HepG2 (cell line): ENCODE measurements around the gene ZNF783. TPM values are rescaled to one million over a fixed set of nuclear protein-coding genes. Genes with fewer than 3 reads are reported as not detected.

Experiments used
- ATAC-seq: fragments of 200-7000 bp; cut with Tn5 transposase; 3 replicates; pipeline ENCODE4 v1.9.1; 2020; ENCODE audit warnings: mild to moderate bottlenecking, moderate library complexity
- BruUV-seq: library from RNA; stranded (reverse); fragments of 400-500 nt; replicated peaks from 2 replicates; lab custom pipeline; 2021; lab: Mats Ljungman, UMichigan
- CTCF ChIA-PET: fragments of 300-600 bp; formaldehyde crosslinking; extraction: SDS; loops from one replicate; lab custom pipeline; 2021; ENCODE audit warnings: low total read pairs, inconsistent platforms, low intra/inter-chr PET ratio; lab: Yijun Ruan, JAX
- POLR2A ChIA-PET: fragments of 350-600 bp; sonication (Branson Sonifier 250); formaldehyde crosslinking; loops from one replicate; lab custom pipeline; 2020; ENCODE audit warnings: antibody characterized with exemption, inconsistent platforms; lab: Yijun Ruan, JAX
- DNase-seq: peaks from one replicate; pipeline ENCODE4 v3.0.0-alpha.2; 2015; ENCODE audit warnings: low spot score
- FAIRE-seq: peaks from 3 replicates; lab custom pipeline; 2011; peaks lifted over from hg19 to GRCh38; lab: Jason Lieb, UNC
- H2AFZ ChIP-seq: one replicate; pipeline ENCODE4 v1.6.1; 2011; ENCODE audit warnings: low read length, inconsistent platforms
- H3K27ac ChIP-seq: fragments of 300-600 bp; 3 replicates; pipeline ENCODE4 v1.8.0; 2011; ENCODE audit warnings: mixed run types, mild to moderate bottlenecking, mixed read lengths, low read length, inconsistent platforms; ENCODE audit not compliant: insufficient read depth; ENCODE audit errors: extremely low read length
- H3K27me3 ChIP-seq, 2 experiments: fragments of 200-600 bp in 1 of 2; 2 replicates in 1 of 2; 3 replicates in 1 of 2; pipeline versions ENCODE4 v1.6.0 to v1.8.0; 2011; ENCODE audit warnings: low read length in 2 of 2, mild to moderate bottlenecking in 2 of 2, moderate library complexity in 2 of 2, inconsistent platforms in 1 of 2; ENCODE audit not compliant: insufficient read depth in 2 of 2, control insufficient read depth in 1 of 2
- H3K36me3 ChIP-seq, 2 experiments: fragments of 200-600 bp in 1 of 2; replicated peaks in 1 of 2; 2 replicates in 1 of 2; 3 replicates in 1 of 2; pipeline versions ENCODE4 v1.5.1 to v1.8.0; 2011; ENCODE audit warnings: low read length in 2 of 2, inconsistent platforms in 1 of 2; ENCODE audit not compliant: insufficient read depth in 2 of 2, control insufficient read depth in 1 of 2
- H3K4me1 ChIP-seq: 2 replicates; pipeline ENCODE4 v1.5.1; 2012; ENCODE audit warnings: low read length, inconsistent platforms; ENCODE audit not compliant: insufficient read depth
- H3K4me2 ChIP-seq: 2 replicates; pipeline ENCODE4 v1.6.0; 2011; ENCODE audit warnings: low read depth, low read length, inconsistent platforms
- H3K4me3 ChIP-seq, 3 experiments: fragments of 200-600 bp in 1 of 3; sonication (generic), shearing (Covaris generic) in 1 of 3; replicated peaks in 1 of 3; 2 replicates each; pipeline ENCODE4 v1.5.1; 2011 to 2016; ENCODE audit warnings: low read length in 3 of 3, inconsistent platforms in 2 of 3, low read depth in 2 of 3, mild to moderate bottlenecking in 2 of 3, control low read depth in 1 of 3, mixed read lengths in 1 of 3; ENCODE audit not compliant: insufficient read depth in 1 of 3
- H3K79me2 ChIP-seq: one replicate; pipeline ENCODE4 v1.6.1; 2011; ENCODE audit warnings: low read length, inconsistent platforms; ENCODE audit not compliant: insufficient read depth
- H3K9ac ChIP-seq: 2 replicates; pipeline ENCODE4 v1.6.0; 2011; ENCODE audit warnings: mild to moderate bottlenecking, low read depth, low read length, inconsistent platforms; ENCODE audit not compliant: insufficient read depth
- H3K9me3 ChIP-seq: 2 replicates; pipeline ENCODE4 v1.5.1; 2012; ENCODE audit warnings: mild to moderate bottlenecking, low read length
- H4K20me1 ChIP-seq: 2 replicates; pipeline ENCODE4 v1.6.0; 2011; ENCODE audit warnings: inconsistent platforms, mild to moderate bottlenecking, low read length, moderate library complexity; ENCODE audit not compliant: insufficient read depth
- DPF2 ChIP-seq: sonication (generic); formaldehyde crosslinking; IDR thresholded peaks from 2 replicates; pipeline ENCODE4 v1.4.0; 2020; ENCODE audit warnings: mild to moderate bottlenecking, low read depth, missing genetic modification reagents, borderline replicate concordance
- IRF2 ChIP-seq: IDR thresholded peaks from 2 replicates; pipeline ENCODE4 v1.6.1; 2018; ENCODE audit warnings: missing genetic modification reagents, missing compliant biosample characterization
- KAT8 ChIP-seq: IDR thresholded peaks from 2 replicates; pipeline ENCODE4 v1.6.1; 2016; ENCODE audit warnings: missing genetic modification reagents, missing compliant biosample characterization
- SCMH1 ChIP-seq: sonication (generic); formaldehyde crosslinking; IDR thresholded peaks from 2 replicates; pipeline ENCODE4 v1.9.0; 2021; ENCODE audit warnings: missing genetic modification reagents, mild to moderate bottlenecking, borderline replicate concordance
- TARDBP ChIP-seq: sonication (generic); formaldehyde crosslinking; IDR thresholded peaks from 2 replicates; pipeline ENCODE4 v1.8.0; 2022; ENCODE audit warnings: mild to moderate bottlenecking, missing genetic modification reagents
- ZEB1 ChIP-seq: IDR thresholded peaks from 2 replicates; pipeline ENCODE4 v1.6.1; 2012; ENCODE audit warnings: mild to moderate bottlenecking, low read depth, inconsistent platforms; ENCODE audit not compliant: insufficient replicate concordance
- ZNF121 ChIP-seq: sonication (generic); formaldehyde crosslinking; IDR thresholded peaks from 2 replicates; pipeline ENCODE4 v1.5.0; 2020; ENCODE audit warnings: mild to moderate bottlenecking, missing genetic modification reagents
- ZNF225 ChIP-seq: sonication (generic); formaldehyde crosslinking; IDR thresholded peaks from 2 replicates; pipeline ENCODE4 v1.4.0; 2020; ENCODE audit warnings: mild to moderate bottlenecking, missing genetic modification reagents
- WGBS: methylation state at CpG from one replicate; pipeline ENCODE4 v1.1.6; 2017; ENCODE audit warnings: low lambda C conversion rate; 5-methylcytosine and 5-hydroxymethylcytosine counted together
- in situ Hi-C: cut with HindIII; loops from 2 replicates; pipeline ENCODE4 v1.10.0; 2017; ENCODE audit warnings: low pct_unique_long_range_greater_than_20kb; ENCODE audit not compliant: extremely low pct_ligation_motif_present
- intact Hi-C: fragments of 100-400 bp; cut with micrococcal nuclease; formaldehyde crosslinking; loops from one replicate; pipeline ENCODE4 v1.10.0; 2022; ENCODE audit not compliant: unreplicated experiment
- polyA plus RNA-seq, 8 experiments: library from polyadenylated mRNA; depleted of rRNA in 3 of 8; stranded (reverse) in 7 of 8; unstranded in 1 of 8; fragments of >200 nt; fragmentation: Illumina TruSeq in 4 of 8; extraction: Trizol in 4 of 8; gene quantifications; 2 replicates each; pipeline versions ENCODE4 v1.2.1 to v1.2.3, GENCODE V29; 2011 to 2016; ENCODE audit warnings: low read depth in 4 of 8, missing spikeins in 1 of 8, mixed read lengths in 1 of 8; ENCODE audit not compliant: insufficient read depth in 1 of 8
- total RNA-seq, 5 experiments: library from RNA; depleted of rRNA; stranded (reverse); fragments of >200 nt; fragmentation: Illumina TruSeq; extraction: Trizol; gene quantifications; 2 replicates each; pipeline ENCODE4 v1.2.3, GENCODE V29; 2016; ENCODE audit warnings: low read depth in 1 of 5
- TF ChIP-seq, protein P1 (sequence below): sonication (generic); formaldehyde crosslinking; IDR thresholded peaks from 2 replicates; pipeline ENCODE4 v1.8.1; 2023; ENCODE audit warnings: missing genetic modification reagents, inconsistent platforms, borderline replicate concordance

ZNF783 gene
- total and polyA plus RNA-seq, 2 of the 13 experiments (the other 11 are each of a cell fraction or from before 2014, with no cell fraction given) = 4.1 to 5.2 TPM

- FAIRE-seq (no peak), DNase-seq (no peak), ATAC-seq (no peak)
- H3K9me3 ChIP-seq = no peaks in the 10 kb centered on the region
- ChIA-PET POLR2A (no interaction called here), CTCF (no interaction called here)
- no peaks in the 10 kb centered on the region for H3K79me2 ChIP-seq
- peak overlapping the region; percentile 66 for H3K4me2 ChIP-seq
- H3K9ac ChIP-seq = peak overlapping the region; percentile 21; the same call in 1 of the 2 replicates
- no TSS peak for BruUV-seq
- peak overlapping the region in 1 of 3 experiments; percentile 39; a peak in 2 of 6 replicates for H3K4me3 ChIP-seq
- TF ChIP-seq IRF2 (CRISPR knock-in tag) = 0 out of 2 replicates have a peak, but pooled peaks have one; percentile 19
- TF ChIP-seq ZNF121 (CRISPR knock-in tag) = no peak
- peak overlapping the region; percentile 81 for H2AFZ ChIP-seq
- in situ Hi-C loops = no loop called here
- 35% methylated on average over 5 of the region's 5 CpGs for WGBS
- H3K27me3 ChIP-seq = 0 out of 5 replicates have a peak, but pooled peaks cover 0 to 6% of the 10 kb centered on the region in 2 experiments
- no peak overlapping the region for H3K27ac ChIP-seq
- no peaks in the 10 kb centered on the region for H3K36me3 ChIP-seq
- intact Hi-C loops = no loop called here
- no peaks in the 10 kb centered on the region for H4K20me1 ChIP-seq
- no peaks in the 10 kb centered on the region for H3K4me1 ChIP-seq
These were observed 60.1 kb downstream of the ZNF783 start for GRCh38 chr7:149321978-149322541.

DNA sequence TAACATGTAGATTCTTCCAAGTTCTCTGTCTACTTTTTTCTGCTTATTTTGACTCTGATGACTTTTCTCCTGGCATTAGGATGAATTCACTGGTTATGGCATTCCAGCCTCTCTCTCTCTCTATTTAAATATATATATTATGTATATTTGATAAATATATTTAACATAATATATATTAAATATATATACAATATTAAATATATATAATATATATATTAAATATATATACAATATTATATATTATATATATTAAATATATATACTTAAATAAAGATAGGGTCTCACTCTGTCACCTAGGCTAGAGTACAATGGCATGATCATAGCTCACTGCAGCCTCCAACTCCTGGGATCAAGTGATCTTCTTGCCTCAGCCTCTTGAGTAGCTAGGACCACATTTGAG is 60.7 kb downstream of the ZNF783 start:
- peaks cover under 1% of the 10 kb centered on the region; the same call in 1 of the 2 replicates for H3K4me1 ChIP-seq
- TF ChIP-seq ZEB1 (no peak), ZNF225 (CRISPR knock-in tag) (no peak), DPF2 (CRISPR knock-in tag) (no peak), TARDBP (CRISPR knock-in tag) (no peak), KAT8 (CRISPR knock-in tag) (no peak), SCMH1 (no peak)
- TF ChIP-seq, protein P1, sequence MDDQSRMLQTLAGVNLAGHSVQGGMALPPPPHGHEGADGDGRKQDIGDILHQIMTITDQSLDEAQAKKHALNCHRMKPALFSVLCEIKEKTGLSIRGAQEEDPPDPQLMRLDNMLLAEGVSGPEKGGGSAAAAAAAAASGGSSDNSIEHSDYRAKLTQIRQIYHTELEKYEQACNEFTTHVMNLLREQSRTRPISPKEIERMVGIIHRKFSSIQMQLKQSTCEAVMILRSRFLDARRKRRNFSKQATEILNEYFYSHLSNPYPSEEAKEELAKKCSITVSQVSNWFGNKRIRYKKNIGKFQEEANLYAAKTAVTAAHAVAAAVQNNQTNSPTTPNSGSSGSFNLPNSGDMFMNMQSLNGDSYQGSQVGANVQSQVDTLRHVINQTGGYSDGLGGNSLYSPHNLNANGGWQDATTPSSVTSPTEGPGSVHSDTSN = no peak
- no peak overlapping the region for H3K4me2 ChIP-seq
- H3K27me3 ChIP-seq = 0 out of 5 replicates have a peak, but pooled peaks cover 0 to 6% of the 10 kb centered on the region in 2 experiments
- H3K27ac ChIP-seq = no peak overlapping the region
- no peak for DNase-seq
- in situ Hi-C loops = no loop called here
- no TSS peak for BruUV-seq
- no peak for ATAC-seq
- H3K9me3 ChIP-seq = no peaks in the 10 kb centered on the region
- no peak overlapping the region for H3K9ac ChIP-seq
- FAIRE-seq = no peak
- no peaks in the 10 kb centered on the region for H3K36me3 ChIP-seq
- ChIA-PET POLR2A (no interaction called here), CTCF (no interaction called here)
- no peaks in the 10 kb centered on the region for H4K20me1 ChIP-seq
- intact Hi-C loops = no loop called here
- H3K79me2 ChIP-seq = no peaks in the 10 kb centered on the region
- no peak overlapping the region for H2AFZ ChIP-seq
- H3K4me3 ChIP-seq = no peak overlapping the region
